IMR-90 (cell line): ENCODE results near the gene NPAS3. TPM values are rescaled to one million over a fixed set of nuclear protein-coding genes. Genes with fewer than 3 reads are reported as not detected.

Experiments used
- ATAC-seq: fragments of 200-7000 bp; cut with Tn5 transposase; 2 replicates; pipeline ENCODE4 v1.9.1; 2020; ENCODE audit warnings: low read depth, mild to moderate bottlenecking, moderate library complexity
- BruUV-seq: library from RNA; stranded (reverse); fragments of 400-500 nt; replicated peaks from 2 replicates; lab custom pipeline; 2021; lab: Mats Ljungman, UMichigan
- CTCF ChIA-PET: fragments of 300-600 bp; formaldehyde crosslinking; extraction: SDS; loops from one replicate; lab custom pipeline; 2021; ENCODE audit warnings: antibody characterized with exemption; lab: Yijun Ruan, JAX
- POLR2A ChIA-PET: fragments of 300-600 bp; sonication (Branson Sonifier 250); formaldehyde crosslinking; loops from one replicate; lab custom pipeline; 2022; ENCODE audit warnings: antibody characterized with exemption; ENCODE audit not compliant: unreplicated experiment; lab: Charles Lee
- DNase-seq: peaks from one replicate; pipeline ENCODE4 v3.0.0; 2013
- H2AFZ ChIP-seq: replicated peaks from 2 replicates; pipeline ENCODE3; 2013; ENCODE audit warnings: low read length, mild to moderate bottlenecking; ENCODE audit not compliant: poor library complexity
- H2AK5ac ChIP-seq: 2 replicates; pipeline ENCODE4 v1.6.1; 2013; ENCODE audit warnings: low read depth, low read length, inconsistent platforms
- H2AK9ac ChIP-seq: replicated peaks from 2 replicates; pipeline ENCODE3; 2013; ENCODE audit warnings: mild to moderate bottlenecking, low read depth, low read length, moderate library complexity; ENCODE audit not compliant: poor library complexity
- H2BK120ac ChIP-seq: 2 replicates; pipeline ENCODE4 v1.6.1; 2013; ENCODE audit warnings: low read depth, low read length, inconsistent platforms
- H2BK15ac ChIP-seq: 3 replicates; pipeline ENCODE4 v1.6.1; 2013; ENCODE audit warnings: low read depth, low read length, inconsistent platforms
- H2BK20ac ChIP-seq: 2 replicates; pipeline ENCODE4 v1.6.1; 2013; ENCODE audit warnings: low read depth, mild to moderate bottlenecking, inconsistent platforms, low read length, moderate library complexity
- H2BK5ac ChIP-seq: 2 replicates; pipeline ENCODE4 v1.6.1; 2013; ENCODE audit warnings: mild to moderate bottlenecking, low read depth, low read length, inconsistent platforms; ENCODE audit not compliant: poor library complexity, severe bottlenecking
- H3K14ac ChIP-seq: replicated peaks from 2 replicates; pipeline ENCODE4 v1.6.1; 2013; ENCODE audit warnings: low read depth, low read length, inconsistent platforms
- H3K18ac ChIP-seq: 2 replicates; pipeline ENCODE4 v1.6.1; 2013; ENCODE audit warnings: low read depth, low read length, control low read depth
- H3K23ac ChIP-seq: 2 replicates; pipeline ENCODE4 v1.6.1; 2013; ENCODE audit warnings: low read depth, low read length, inconsistent platforms
- H3K27ac ChIP-seq: 2 replicates; pipeline ENCODE4 v1.5.1; 2013; ENCODE audit warnings: mild to moderate bottlenecking, control low read depth, low read length; ENCODE audit not compliant: insufficient read depth
- H3K27me3 ChIP-seq: 2 replicates; pipeline ENCODE4 v1.6.1; 2013; ENCODE audit warnings: low read length; ENCODE audit not compliant: control insufficient read depth, insufficient read depth
- H3K36me3 ChIP-seq: 2 replicates; pipeline ENCODE4 v1.6.1; 2013; ENCODE audit warnings: low read length, mixed read lengths; ENCODE audit not compliant: control insufficient read depth, insufficient read depth
- H3K4ac ChIP-seq: 2 replicates; pipeline ENCODE4 v1.6.1; 2013; ENCODE audit warnings: low read depth, low read length, inconsistent platforms
- H3K4me1 ChIP-seq: 2 replicates; pipeline ENCODE4 v1.6.1; 2013; ENCODE audit warnings: low read length, mixed read lengths; ENCODE audit not compliant: control insufficient read depth, insufficient read depth
- H3K4me2 ChIP-seq: 2 replicates; pipeline ENCODE4 v1.6.1; 2013; ENCODE audit warnings: low read depth, mild to moderate bottlenecking, control low read depth, low read length, moderate library complexity
- H3K4me3 ChIP-seq: 2 replicates; pipeline ENCODE4 v1.5.1; 2013; ENCODE audit warnings: low read depth, mild to moderate bottlenecking, control low read depth, low read length, moderate library complexity; ENCODE audit not compliant: insufficient read depth
- H3K56ac ChIP-seq: 2 replicates; pipeline ENCODE4 v1.6.1; 2013; ENCODE audit warnings: low read length, inconsistent platforms; ENCODE audit not compliant: insufficient read depth; ENCODE audit errors: extremely low read depth
- H3K79me1 ChIP-seq, 2 experiments: 2 replicates each; pipeline ENCODE4 v1.6.1; 2013; ENCODE audit warnings: low read length in 2 of 2, inconsistent platforms in 1 of 2, low read depth in 1 of 2
- H3K9ac ChIP-seq: 2 replicates; pipeline ENCODE4 v1.6.1; 2013; ENCODE audit warnings: low read depth, low read length, control low read depth
- H3K9me1 ChIP-seq: 2 replicates; pipeline ENCODE4 v1.6.1; 2013; ENCODE audit warnings: low read length, inconsistent platforms; ENCODE audit not compliant: insufficient read depth
- H3K9me3 ChIP-seq: 2 replicates; pipeline ENCODE4 v1.6.1; 2013; ENCODE audit warnings: low read length; ENCODE audit not compliant: control insufficient read depth, insufficient read depth
- H4K20me1 ChIP-seq: 2 replicates; pipeline ENCODE4 v1.6.1; 2013; ENCODE audit warnings: low read length, inconsistent platforms; ENCODE audit not compliant: insufficient read depth
- H4K5ac ChIP-seq: 2 replicates; pipeline ENCODE4 v1.6.1; 2013; ENCODE audit warnings: mild to moderate bottlenecking, low read depth, low read length, control low read depth
- H4K8ac ChIP-seq, 2 experiments: 2 replicates each; pipeline ENCODE4 v1.6.1; 2013; ENCODE audit warnings: low read depth in 2 of 2, low read length in 2 of 2, control low read depth in 1 of 2, inconsistent platforms in 1 of 2
- H4K91ac ChIP-seq: 2 replicates; pipeline ENCODE4 v1.6.1; 2013; ENCODE audit warnings: low read depth, low read length, inconsistent platforms; ENCODE audit not compliant: insufficient read depth
- BHLHE40 ChIP-seq: fragments of 150-350 bp; IDR thresholded peaks from 2 replicates; pipeline ENCODE4 v1.6.1; 2016; ENCODE audit warnings: mild to moderate bottlenecking, low read depth, low read length
- CEBPB ChIP-seq: IDR thresholded peaks from 2 replicates; pipeline ENCODE4 v1.6.1; 2012; ENCODE audit warnings: low read depth, low read length, improper control_type of control experiment
- CHD1 ChIP-seq: IDR thresholded peaks from 2 replicates; pipeline ENCODE4 v1.6.1; 2012; ENCODE audit warnings: low read depth, low read length, improper control_type of control experiment
- FOS ChIP-seq: fragments of 150-350 bp; IDR thresholded peaks from 2 replicates; pipeline ENCODE4 v1.6.1; 2016; ENCODE audit warnings: low read depth, low read length
- MAFK ChIP-seq: IDR thresholded peaks from 2 replicates; pipeline ENCODE4 v1.6.1; 2012; ENCODE audit warnings: low read depth, low read length, improper control_type of control experiment
- MAZ ChIP-seq: IDR thresholded peaks from 2 replicates; pipeline ENCODE4 v1.6.1; 2012; ENCODE audit warnings: low read depth, mild to moderate bottlenecking, low read length, improper control_type of control experiment, moderate library complexity, borderline replicate concordance
- MXI1 ChIP-seq: IDR thresholded peaks from 2 replicates; pipeline ENCODE4 v1.6.1; 2012; ENCODE audit warnings: low read depth, mild to moderate bottlenecking, low read length, moderate library complexity, borderline replicate concordance
- NFE2L2 ChIP-seq: fragments of 150-350 bp; IDR thresholded peaks from 2 replicates; pipeline ENCODE4 v1.6.1; 2016; ENCODE audit warnings: low read depth, mild to moderate bottlenecking, low read length
- POLR2A ChIP-seq: IDR thresholded peaks from 2 replicates; pipeline ENCODE4 v1.6.1; 2012; ENCODE audit warnings: mild to moderate bottlenecking, low read depth, low read length
- RAD21 ChIP-seq: IDR thresholded peaks from 2 replicates; pipeline ENCODE4 v1.6.1; 2012; ENCODE audit warnings: low read length, improper control_type of control experiment
- RCOR1 ChIP-seq: IDR thresholded peaks from 2 replicates; pipeline ENCODE4 v1.6.1; 2012; ENCODE audit warnings: mild to moderate bottlenecking, low read length, improper control_type of control experiment; ENCODE audit not compliant: insufficient replicate concordance
- RFX5 ChIP-seq: IDR thresholded peaks from 2 replicates; pipeline ENCODE4 v1.8.0; 2012; ENCODE audit warnings: low read depth, mild to moderate bottlenecking, low read length, moderate library complexity
- SMC3 ChIP-seq: fragments of 150-350 bp; IDR thresholded peaks from 2 replicates; pipeline ENCODE4 v1.6.1; 2016; ENCODE audit warnings: low read depth, mild to moderate bottlenecking, antibody characterized with exemption, low read length, moderate library complexity
- whole genome bisulfite sequencing, 2 experiments: methylation state at CpG; one replicate each; pipeline versions ENCODE4 v1.1.5 to v1.1.7; 2013; ENCODE audit warnings: missing lambda C conversion rate in 2 of 2; ENCODE audit not compliant: insufficient read length in 1 of 2; ENCODE audit errors: extremely low coverage in 2 of 2; 5-methylcytosine and 5-hydroxymethylcytosine counted together
- dilution Hi-C: fragments of 300-500 bp; cut with HindIII; formaldehyde crosslinking; loops from one replicate; pipeline ENCODE4 v1.14.3; 2018; ENCODE audit warnings: low sequenced_read_pairs; ENCODE audit not compliant: unreplicated experiment
- in situ Hi-C: fragments of 300-500 bp; cut with MboI; formaldehyde crosslinking; loops from 3 replicates; pipeline ENCODE4 v1.14.3; 2019; ENCODE audit warnings: low sequenced_read_pairs, inconsistent platforms, mixed read lengths
- intact Hi-C: fragments of 100-400 bp; cut with micrococcal nuclease; formaldehyde crosslinking; loops from 2 replicates; pipeline ENCODE4 v1.10.0; 2022
- polyA plus RNA-seq, 3 experiments: library from polyadenylated mRNA; depleted of rRNA; stranded (reverse); fragments of >200 nt; gene quantifications; 2 replicates each; pipeline ENCODE4 v1.2.3, GENCODE V29; 2012; ENCODE audit warnings: low replicate concordance in 1 of 3
- total RNA-seq: library from RNA; depleted of rRNA; stranded (reverse); fragments of >200 nt; gene quantifications from 2 replicates; pipeline ENCODE4 v1.2.3, GENCODE V29; 2012
- TF ChIP-seq, protein P1 (sequence below): conservative IDR thresholded peaks from 2 replicates; pipeline ENCODE4 v1.5.1; 2012; ENCODE audit warnings: mild to moderate bottlenecking, low read depth, low read length, improper control_type of control experiment
- TF ChIP-seq, protein P2 (sequence below): fragments of 150-350 bp; IDR thresholded peaks from 2 replicates; pipeline ENCODE4 v1.6.1; 2017; ENCODE audit warnings: mild to moderate bottlenecking, antibody characterized with exemption, low read length, low read depth
- TF ChIP-seq, protein P3 (sequence below): fragments of 150-350 bp; IDR thresholded peaks from 2 replicates; pipeline ENCODE4 v1.6.1; 2016; ENCODE audit warnings: low read depth, mild to moderate bottlenecking, low read length, moderate library complexity, borderline replicate concordance

The NPAS3 gene
- total and polyA plus RNA-seq, 2 of the 4 experiments (the other 2 are of a cell fraction) = not detected

DNA sequence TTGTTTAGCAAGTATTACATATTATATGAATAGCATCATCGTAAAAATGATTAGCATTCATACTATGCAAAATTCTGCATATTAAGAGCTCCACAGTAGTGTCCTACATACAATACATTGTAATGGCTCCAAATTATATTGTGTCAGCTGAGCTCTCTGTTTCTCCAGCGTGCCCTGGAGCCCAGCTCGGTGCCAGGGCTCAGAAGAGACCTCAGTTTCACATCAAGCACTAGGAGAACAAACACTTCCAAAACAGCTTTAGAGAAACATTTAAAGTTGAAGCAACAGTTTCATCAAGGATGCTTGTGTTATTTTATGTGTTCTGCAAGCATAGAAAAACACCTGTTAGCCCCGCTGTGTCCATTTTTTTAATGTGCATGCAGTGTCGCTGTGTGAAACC, 555.3 kb downstream of the NPAS3 start:
- Histone ChIP-seq H3K36me3 (no peaks in the 10 kb centered on the region), H3K14ac (no peak overlapping the region), H3K4me2 (no peak overlapping the region), H4K8ac (no peak overlapping the region), H2BK120ac (no peak overlapping the region), H3K27ac (no peak overlapping the region), H3K56ac (no peak overlapping the region), H2AK5ac (no peak overlapping the region), H3K79me1 (no peaks in the 10 kb centered on the region), H2BK15ac (no peak overlapping the region), H3K27me3 (no peaks in the 10 kb centered on the region), H4K20me1 (no peaks in the 10 kb centered on the region), H4K5ac (no peak overlapping the region), H4K91ac (no peak overlapping the region), H3K9me1 (no peaks in the 10 kb centered on the region), H2BK20ac (no peak overlapping the region), H3K4me1 (no peaks in the 10 kb centered on the region), H2AK9ac (no peak overlapping the region), H3K4me3 (no peak overlapping the region), H3K23ac (no peak overlapping the region), H2AFZ (no peak overlapping the region), H3K4ac (no peak overlapping the region), H3K18ac (no peak overlapping the region), H2BK5ac (no peak overlapping the region), H3K9ac (no peak overlapping the region), H3K9me3 (no peaks in the 10 kb centered on the region)
- ATAC-seq (no peak), DNase-seq (no peak)
- CTCF ChIA-PET = no interaction called here
- WGBS, 2 experiments = no CpG with 5 or more reads among the region's 5 CpGs
- POLR2A ChIA-PET = no interaction called here
- intact Hi-C loops = no loop called here
- no TSS peak for BruUV-seq
- in situ Hi-C loops = no loop called here
- no peak for TF ChIP-seq BHLHE40
- TF ChIP-seq, protein P1, sequence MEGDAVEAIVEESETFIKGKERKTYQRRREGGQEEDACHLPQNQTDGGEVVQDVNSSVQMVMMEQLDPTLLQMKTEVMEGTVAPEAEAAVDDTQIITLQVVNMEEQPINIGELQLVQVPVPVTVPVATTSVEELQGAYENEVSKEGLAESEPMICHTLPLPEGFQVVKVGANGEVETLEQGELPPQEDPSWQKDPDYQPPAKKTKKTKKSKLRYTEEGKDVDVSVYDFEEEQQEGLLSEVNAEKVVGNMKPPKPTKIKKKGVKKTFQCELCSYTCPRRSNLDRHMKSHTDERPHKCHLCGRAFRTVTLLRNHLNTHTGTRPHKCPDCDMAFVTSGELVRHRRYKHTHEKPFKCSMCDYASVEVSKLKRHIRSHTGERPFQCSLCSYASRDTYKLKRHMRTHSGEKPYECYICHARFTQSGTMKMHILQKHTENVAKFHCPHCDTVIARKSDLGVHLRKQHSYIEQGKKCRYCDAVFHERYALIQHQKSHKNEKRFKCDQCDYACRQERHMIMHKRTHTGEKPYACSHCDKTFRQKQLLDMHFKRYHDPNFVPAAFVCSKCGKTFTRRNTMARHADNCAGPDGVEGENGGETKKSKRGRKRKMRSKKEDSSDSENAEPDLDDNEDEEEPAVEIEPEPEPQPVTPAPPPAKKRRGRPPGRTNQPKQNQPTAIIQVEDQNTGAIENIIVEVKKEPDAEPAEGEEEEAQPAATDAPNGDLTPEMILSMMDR = no peak
- no peak for TF ChIP-seq RAD21
- TF ChIP-seq SMC3 = no peak
- no peak for TF ChIP-seq MAZ
- TF ChIP-seq NFE2L2 = no peak
- no peak for TF ChIP-seq RCOR1
- TF ChIP-seq FOS = no peak
- TF ChIP-seq RFX5 = no peak
- TF ChIP-seq, protein P2, sequence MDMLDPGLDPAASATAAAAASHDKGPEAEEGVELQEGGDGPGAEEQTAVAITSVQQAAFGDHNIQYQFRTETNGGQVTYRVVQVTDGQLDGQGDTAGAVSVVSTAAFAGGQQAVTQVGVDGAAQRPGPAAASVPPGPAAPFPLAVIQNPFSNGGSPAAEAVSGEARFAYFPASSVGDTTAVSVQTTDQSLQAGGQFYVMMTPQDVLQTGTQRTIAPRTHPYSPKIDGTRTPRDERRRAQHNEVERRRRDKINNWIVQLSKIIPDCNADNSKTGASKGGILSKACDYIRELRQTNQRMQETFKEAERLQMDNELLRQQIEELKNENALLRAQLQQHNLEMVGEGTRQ = no peak
- TF ChIP-seq MXI1 = no peak
- no peak for TF ChIP-seq CEBPB
- TF ChIP-seq POLR2A = no peak
- TF ChIP-seq, protein P3, sequence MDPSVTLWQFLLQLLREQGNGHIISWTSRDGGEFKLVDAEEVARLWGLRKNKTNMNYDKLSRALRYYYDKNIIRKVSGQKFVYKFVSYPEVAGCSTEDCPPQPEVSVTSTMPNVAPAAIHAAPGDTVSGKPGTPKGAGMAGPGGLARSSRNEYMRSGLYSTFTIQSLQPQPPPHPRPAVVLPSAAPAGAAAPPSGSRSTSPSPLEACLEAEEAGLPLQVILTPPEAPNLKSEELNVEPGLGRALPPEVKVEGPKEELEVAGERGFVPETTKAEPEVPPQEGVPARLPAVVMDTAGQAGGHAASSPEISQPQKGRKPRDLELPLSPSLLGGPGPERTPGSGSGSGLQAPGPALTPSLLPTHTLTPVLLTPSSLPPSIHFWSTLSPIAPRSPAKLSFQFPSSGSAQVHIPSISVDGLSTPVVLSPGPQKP = no peak
- no peak for TF ChIP-seq CHD1
- TF ChIP-seq MAFK = no peak
- dilution Hi-C loops = no loop called here
